Keratinocyte (primary cell): ENCODE measurements around the gene UHRF2. TPM values are rescaled to one million over a fixed set of nuclear protein-coding genes. Genes with fewer than 3 reads are reported as not detected.

Experiments
- DNase-seq: peaks from one replicate; pipeline ENCODE4 v3.0.0-alpha.2; 2011; ENCODE audit warnings: low read depth, missing footprints, low spot score
- FAIRE-seq: peaks from 2 replicates; lab custom pipeline; 2011; peaks lifted over from hg19 to GRCh38; lab: Jason Lieb, UNC
- H2AFZ ChIP-seq: 2 replicates; pipeline ENCODE4 v1.6.0; 2012; ENCODE audit warnings: low read length, control low read depth, inconsistent platforms; ENCODE audit not compliant: control insufficient read depth
- H3K27ac ChIP-seq: 2 replicates; pipeline ENCODE4 v1.5.1; 2011; ENCODE audit warnings: low read length; ENCODE audit not compliant: control insufficient read depth, insufficient read depth
- H3K27me3 ChIP-seq: 3 replicates; pipeline ENCODE4 v1.6.0; 2011; ENCODE audit warnings: low read length; ENCODE audit not compliant: control insufficient read depth, insufficient read depth; ENCODE audit errors: extremely low read depth
- H3K36me3 ChIP-seq, 2 experiments: 2 replicates in 1 of 2; 3 replicates in 1 of 2; pipeline ENCODE4 v1.5.1; 2011; ENCODE audit warnings: low read length in 2 of 2, mild to moderate bottlenecking in 1 of 2; ENCODE audit not compliant: control insufficient read depth in 2 of 2, insufficient read depth in 2 of 2; ENCODE audit errors: extremely low read depth in 1 of 2
- H3K4me1 ChIP-seq: 3 replicates; pipeline ENCODE4 v1.5.1; 2011; ENCODE audit warnings: low read length; ENCODE audit not compliant: control insufficient read depth, insufficient read depth; ENCODE audit errors: extremely low read depth
- H3K4me2 ChIP-seq: 3 replicates; pipeline ENCODE4 v1.6.0; 2011; ENCODE audit warnings: low read depth, low read length; ENCODE audit not compliant: control insufficient read depth, insufficient read depth; ENCODE audit errors: extremely low read depth
- H3K4me3 ChIP-seq, 3 experiments: fragments of 200-600 bp in 1 of 3; sonication (generic) in 1 of 3; 2 replicates in 2 of 3; 3 replicates in 1 of 3; pipeline ENCODE4 v1.5.1; 2011 to 2016; ENCODE audit warnings: low read length in 3 of 3, mild to moderate bottlenecking in 3 of 3, control low read depth in 2 of 3, inconsistent platforms in 1 of 3, low read depth in 1 of 3, mixed read lengths in 1 of 3, mixed run types in 1 of 3, moderate library complexity in 1 of 3; ENCODE audit not compliant: control insufficient read depth in 2 of 3, insufficient read depth in 2 of 3; ENCODE audit errors: extremely low read depth in 1 of 3
- H3K79me2 ChIP-seq: 2 replicates; pipeline ENCODE4 v1.6.0; 2012; ENCODE audit warnings: low read length; ENCODE audit not compliant: control insufficient read depth, insufficient read depth
- H3K9ac ChIP-seq: 3 replicates; pipeline ENCODE4 v1.6.0; 2011; ENCODE audit warnings: low read length; ENCODE audit not compliant: control insufficient read depth, insufficient read depth; ENCODE audit errors: extremely low read depth
- H3K9me1 ChIP-seq: 3 replicates; pipeline ENCODE4 v1.6.0; 2011; ENCODE audit warnings: low read length; ENCODE audit not compliant: control insufficient read depth, insufficient read depth; ENCODE audit errors: extremely low read depth
- H3K9me3 ChIP-seq: 2 replicates; pipeline ENCODE4 v1.5.1; 2012; ENCODE audit warnings: low read depth, low read length; ENCODE audit not compliant: control insufficient read depth
- H4K20me1 ChIP-seq: 3 replicates; pipeline ENCODE4 v1.6.0; 2011; ENCODE audit warnings: low read length; ENCODE audit not compliant: control insufficient read depth, insufficient read depth; ENCODE audit errors: extremely low read depth
- EZH2 ChIP-seq: IDR thresholded peaks from one replicate; pipeline ENCODE4 v1.6.1; 2012; ENCODE audit warnings: inconsistent platforms, mild to moderate bottlenecking, low read length, moderate library complexity
- dilution Hi-C: fragments of 300-500 bp; cut with MboI; formaldehyde crosslinking; loops from one replicate; pipeline ENCODE4 v1.7.0; 2020; ENCODE audit warnings: low sequenced_read_pairs; ENCODE audit not compliant: extremely low pct_ligation_motif_present
- polyA plus RNA-seq, 5 experiments: library from polyadenylated mRNA; depleted of rRNA in 3 of 5; stranded (reverse) in 3 of 5; stranded (forward) in 1 of 5; unstranded in 1 of 5; fragments of >200 nt; gene quantifications; 1 replicate in 1 of 5; 2 replicates in 3 of 5; 3 replicates in 1 of 5; pipeline versions ENCODE4 v1.2.1 to v1.2.3, GENCODE V29; 2011 to 2012; ENCODE audit warnings: missing spikeins in 2 of 5, low read depth in 1 of 5, low replicate concordance in 1 of 5
- TF ChIP-seq, protein P1 (sequence below), 3 experiments: IDR thresholded peaks in 1 of 3; conservative IDR thresholded peaks in 1 of 3; optimal IDR thresholded peaks in 1 of 3; 2 replicates in 2 of 3; 3 replicates in 1 of 3; pipeline versions ENCODE3 to v1.5.1; 2011; ENCODE audit warnings: low read length in 3 of 3, mild to moderate bottlenecking in 3 of 3, moderate library complexity in 2 of 3, control low read depth in 1 of 3, inconsistent platforms in 1 of 3; ENCODE audit not compliant: insufficient read depth in 2 of 3; ENCODE audit errors: extremely low read depth in 1 of 3

UHRF2 gene
- polyA plus RNA-seq, 1 donor (not counting 4 experiments of a cell fraction or from before 2014, with no cell fraction given) = 77.0 TPM

DNA sequence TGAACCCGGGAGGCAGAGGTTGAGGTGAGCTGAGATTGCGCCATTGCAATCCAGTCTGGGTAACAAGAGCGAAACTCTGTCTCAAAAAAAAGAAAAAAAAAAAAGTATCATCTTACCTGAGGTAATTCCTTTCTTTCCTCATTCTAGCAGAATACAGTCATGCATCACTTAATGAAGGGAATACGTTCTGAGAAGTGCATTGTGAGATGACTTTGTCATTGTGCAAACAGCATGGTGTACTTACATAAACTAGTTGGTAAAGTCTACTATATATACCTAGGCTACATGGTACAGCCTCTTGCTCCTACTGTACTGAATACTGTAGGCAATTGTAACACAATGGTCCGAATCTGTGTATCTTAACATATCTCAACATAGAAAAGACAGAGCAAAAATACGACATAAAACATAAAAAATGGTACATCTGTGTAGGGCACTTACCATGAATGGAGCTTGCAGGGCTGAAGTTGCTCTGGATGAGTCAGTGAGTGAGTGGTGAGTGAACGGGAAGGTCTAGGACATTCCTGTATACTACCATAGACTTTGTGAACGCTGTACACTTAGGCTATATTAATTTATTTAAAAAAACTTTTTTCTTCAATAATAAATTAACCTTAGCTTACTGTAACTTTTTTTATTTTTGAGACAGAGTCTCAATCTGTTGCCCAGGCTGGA is 132.2 kb downstream of the UHRF2 start:
- no peak for TF ChIP-seq EZH2
- TF ChIP-seq, protein P1, sequence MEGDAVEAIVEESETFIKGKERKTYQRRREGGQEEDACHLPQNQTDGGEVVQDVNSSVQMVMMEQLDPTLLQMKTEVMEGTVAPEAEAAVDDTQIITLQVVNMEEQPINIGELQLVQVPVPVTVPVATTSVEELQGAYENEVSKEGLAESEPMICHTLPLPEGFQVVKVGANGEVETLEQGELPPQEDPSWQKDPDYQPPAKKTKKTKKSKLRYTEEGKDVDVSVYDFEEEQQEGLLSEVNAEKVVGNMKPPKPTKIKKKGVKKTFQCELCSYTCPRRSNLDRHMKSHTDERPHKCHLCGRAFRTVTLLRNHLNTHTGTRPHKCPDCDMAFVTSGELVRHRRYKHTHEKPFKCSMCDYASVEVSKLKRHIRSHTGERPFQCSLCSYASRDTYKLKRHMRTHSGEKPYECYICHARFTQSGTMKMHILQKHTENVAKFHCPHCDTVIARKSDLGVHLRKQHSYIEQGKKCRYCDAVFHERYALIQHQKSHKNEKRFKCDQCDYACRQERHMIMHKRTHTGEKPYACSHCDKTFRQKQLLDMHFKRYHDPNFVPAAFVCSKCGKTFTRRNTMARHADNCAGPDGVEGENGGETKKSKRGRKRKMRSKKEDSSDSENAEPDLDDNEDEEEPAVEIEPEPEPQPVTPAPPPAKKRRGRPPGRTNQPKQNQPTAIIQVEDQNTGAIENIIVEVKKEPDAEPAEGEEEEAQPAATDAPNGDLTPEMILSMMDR (optimal IDR thresholded peaks at IDR 0.05 in 1 of 3, IDR thresholded peaks at IDR 0.05 in 1 of 3, conservative IDR thresholded peaks at IDR 0.05 in 1 of 3; ENCODE audit: extremely low read depth in 1 of 3, insufficient read depth in 2 of 3, low read length in 3 of 3) = no peak
- FAIRE-seq = no peak
- dilution Hi-C loops = no loop called here

DNA sequence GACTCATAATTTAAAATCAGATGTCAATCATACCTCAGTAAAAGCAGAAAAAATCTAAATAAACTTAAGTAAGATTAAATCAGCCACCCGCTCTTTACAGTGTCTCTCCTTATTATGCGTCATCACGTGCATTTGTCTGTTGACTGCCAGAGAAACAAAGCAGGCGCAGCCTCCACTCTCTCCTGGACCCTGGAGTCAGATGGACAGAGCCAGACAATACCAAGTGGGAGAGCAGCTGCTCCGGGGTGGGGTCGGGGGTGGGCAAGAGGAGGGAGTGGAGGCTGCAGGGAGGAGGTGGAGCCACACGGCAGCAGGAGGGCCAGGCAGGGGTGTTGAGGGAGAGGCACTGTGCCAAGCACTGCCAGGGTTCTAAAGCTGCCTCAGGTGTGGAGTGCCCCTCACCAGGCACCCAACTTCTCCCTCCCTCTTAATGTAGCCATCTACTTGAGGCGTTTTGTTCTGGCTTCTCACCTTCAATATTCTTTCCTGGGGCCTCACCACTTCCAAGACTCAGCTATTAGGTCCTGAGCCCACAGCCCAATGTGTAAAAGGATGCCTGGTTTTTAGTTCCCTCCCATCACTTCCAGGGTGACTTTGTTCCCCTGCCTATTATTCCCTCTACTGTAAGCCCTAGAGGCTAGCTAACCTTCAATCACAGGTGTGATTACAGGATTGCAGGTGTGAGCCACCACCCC is 136.3 kb downstream of the UHRF2 start:
- Histone ChIP-seq H3K9me1 (no peaks in the 10 kb centered on the region), H3K27me3 (no peaks in the 10 kb centered on the region), H3K9me3 (no peaks in the 10 kb centered on the region), H3K27ac (no peak overlapping the region), H4K20me1 (no peaks in the 10 kb centered on the region), H3K4me3 (no peak overlapping the region), H2AFZ (no peak overlapping the region), H3K79me2 (no peaks in the 10 kb centered on the region), H3K4me1 (peaks cover 8% of the 10 kb centered on the region), H3K4me2 (no peak overlapping the region), H3K36me3 (no peaks in the 10 kb centered on the region), H3K9ac (no peak overlapping the region)
- no peak for FAIRE-seq
- dilution Hi-C loops = no loop called here
- no peak for TF ChIP-seq EZH2
- TF ChIP-seq, protein P1 (optimal IDR thresholded peaks at IDR 0.05 in 1 of 3, IDR thresholded peaks at IDR 0.05 in 1 of 3, conservative IDR thresholded peaks at IDR 0.05 in 1 of 3; ENCODE audit: extremely low read depth in 1 of 3, insufficient read depth in 2 of 3, low read length in 3 of 3) = no peak
- DNase-seq = no peak

More for the DNA sequence above, 132.2 kb downstream of the UHRF2 start:
- Histone ChIP-seq H3K36me3 (no peaks in the 10 kb centered on the region), H4K20me1 (no peaks in the 10 kb centered on the region), H3K9me3 (no peaks in the 10 kb centered on the region), H3K27ac (no peak overlapping the region), H3K9me1 (no peaks in the 10 kb centered on the region), H3K4me1 (peaks cover 3% of the 10 kb centered on the region), H3K79me2 (no peaks in the 10 kb centered on the region), H3K4me3 (no peak overlapping the region), H3K4me2 (no peak overlapping the region), H2AFZ (no peak overlapping the region), H3K27me3 (no peaks in the 10 kb centered on the region), H3K9ac (no peak overlapping the region)
- no peak for DNase-seq
